A204.1 (cell line): ENCODE results near the gene DRC7.
"Not testable (repeated sequence)": the region's sequence is repeated elsewhere in the genome, so short reads cannot be mapped to it uniquely, and the experiment has no call there.

Experiments
- FAIRE-seq: peaks from 2 replicates; lab custom pipeline; 2012; peaks lifted over from hg19 to GRCh38; lab: Jason Lieb, UNC

DRC7 gene

GRCh38 chr16:57694231-57694724 is 328 bp upstream of the DRC7 start:
- FAIRE-seq: no peak

GRCh38 chr16:57695680-57696069 is 1.1 kb downstream of the DRC7 start:
- FAIRE-seq: no peak

- no peak for FAIRE-seq
These were observed 1.6 kb downstream of the DRC7 start for GRCh38 chr16:57696240-57696639.

GRCh38 chr16:57697896-57698537 is 3.4 kb downstream of the DRC7 start:
- no peak for FAIRE-seq

- no peak for FAIRE-seq
These were observed 4.3 kb downstream of the DRC7 start for GRCh38 chr16:57698812-57699405.

- FAIRE-seq: no peak
These were observed 4.9 kb downstream of the DRC7 start for GRCh38 chr16:57699481-57699880.

- FAIRE-seq: no peak
These were observed 5.3 kb downstream of the DRC7 start for GRCh38 chr16:57699899-57700298.

- no peak for FAIRE-seq
These were observed 6.4 kb downstream of the DRC7 start for GRCh38 chr16:57700781-57701551.

- FAIRE-seq: no peak
These were observed 7.3 kb downstream of the DRC7 start for GRCh38 chr16:57701759-57702371.

- no peak for FAIRE-seq
These were observed 8.9 kb downstream of the DRC7 start for GRCh38 chr16:57703416-57704010.

- FAIRE-seq: no peak
These were observed 9.7 kb downstream of the DRC7 start for GRCh38 chr16:57704011-57704904.

- no peak for FAIRE-seq
These were observed 10.6 kb downstream of the DRC7 start for GRCh38 chr16:57704905-57705852.

- FAIRE-seq: no peak
These were observed 12.1 kb downstream of the DRC7 start for GRCh38 chr16:57706717-57707116.

- FAIRE-seq: no peak
These were observed 12.7 kb downstream of the DRC7 start for GRCh38 chr16:57707331-57707730.

- FAIRE-seq: no peak
These were observed 13.6 kb downstream of the DRC7 start for GRCh38 chr16:57708168-57708567.

GRCh38 chr16:57709663-57710062 is 15.1 kb downstream of the DRC7 start:
- no peak for FAIRE-seq

GRCh38 chr16:57711346-57711745 is 16.7 kb downstream of the DRC7 start:
- no peak for FAIRE-seq

- FAIRE-seq: no peak
These were observed 17.4 kb downstream of the DRC7 start for GRCh38 chr16:57711993-57712392.

- not testable (repeated sequence) for FAIRE-seq
These were observed 18.0 kb downstream of the DRC7 start for GRCh38 chr16:57712569-57712968.

GRCh38 chr16:57713596-57713995 is 19.0 kb downstream of the DRC7 start:
- no peak for FAIRE-seq
